GM19025 (cell line): Measurements from ENCODE around the gene TRPC4AP.

Experiments used
- ATAC-seq: cut with Tn5 transposase; IDR thresholded peaks from one replicate; pipeline ENCODE4 v1.9.1; 2021; ENCODE audit warnings: mild to moderate bottlenecking, low read depth, moderate library complexity; ENCODE audit not compliant: unreplicated experiment

Gene TRPC4AP

GRCh38 chr20:34974246-34974645 is 118.4 kb downstream of the TRPC4AP start:
- ATAC-seq: no peak

GRCh38 chr20:34971561-34972235 is 120.9 kb downstream of the TRPC4AP start:
- ATAC-seq: no peak

GRCh38 chr20:34970846-34971560 is 121.6 kb downstream of the TRPC4AP start:
- ATAC-seq: no peak

- ATAC-seq: no peak
Observed at GRCh38 chr20:34970193-34970840, 122.3 kb downstream of the TRPC4AP start.

GRCh38 chr20:34968042-34968775 is 124.4 kb downstream of the TRPC4AP start:
- no peak for ATAC-seq

- no peak for ATAC-seq
Observed at GRCh38 chr20:34967421-34967820, 125.2 kb downstream of the TRPC4AP start.

GRCh38 chr20:34965051-34965450 is 127.6 kb downstream of the TRPC4AP start:
- no peak for ATAC-seq

GRCh38 chr20:34964486-34964885 is 128.1 kb downstream of the TRPC4AP start:
- ATAC-seq: no peak

GRCh38 chr20:34956751-34957472 is 135.7 kb downstream of the TRPC4AP start:
- no peak for ATAC-seq

GRCh38 chr20:34956041-34956458 is 136.6 kb downstream of the TRPC4AP start:
- ATAC-seq: no peak

- ATAC-seq: peak; percentile 82
Observed at GRCh38 chr20:34955231-34956040, 137.2 kb downstream of the TRPC4AP start, which contains the start of the genes GSS and MYH7B. Gene GSS, minus strand, starts transcription at chr20:34955806. Its CDS starts 3,954 bp downstream, at chr20:34951852. Gene MYH7B, plus strand, starts transcription at chr20:34955868. Its CDS starts 22,138 bp downstream, at chr20:34978006.

- ATAC-seq: no peak
Observed at GRCh38 chr20:34954904-34955230, 137.7 kb downstream of the TRPC4AP start.

GRCh38 chr20:34953960-34954359 is 138.6 kb downstream of the TRPC4AP start:
- ATAC-seq: no peak

- ATAC-seq: no peak
Observed at GRCh38 chr20:34952671-34953070, 139.9 kb downstream of the TRPC4AP start.
